Measurements from ENCODE around the gene ZBTB21.
"Not testable (repeated sequence)": the region's sequence is repeated elsewhere in the genome, so short reads cannot be mapped to it uniquely, and the experiment has no call there.

Gene ZBTB21

GRCh38 chr21:41950941-41951351, 59.2 kb downstream of the ZBTB21 start:
- no peak for DNase-seq

DNA sequence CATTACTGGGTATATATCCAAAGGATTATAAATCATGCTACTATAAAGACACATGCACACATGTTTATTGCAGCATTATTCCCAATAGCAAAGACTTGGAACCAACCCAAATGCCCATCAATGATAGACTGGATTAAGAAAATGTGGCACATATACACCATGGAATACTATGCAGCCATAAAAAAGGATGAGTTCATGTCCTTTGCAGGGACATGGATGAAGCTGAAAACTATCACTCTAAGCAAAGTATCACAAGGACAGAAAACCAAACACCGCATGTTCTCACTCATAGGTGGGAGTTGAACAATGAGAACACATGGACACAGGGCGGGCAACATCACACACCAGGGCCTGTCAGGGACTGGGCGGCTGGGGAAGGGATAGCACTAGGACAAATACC, 60.5 kb downstream of the ZBTB21 start:
- DNase-seq = not testable (repeated sequence)

GRCh38 chr21:41948901-41949300, 61.3 kb downstream of the ZBTB21 start:
- no peak for DNase-seq

- no peak for DNase-seq
Observed at GRCh38 chr21:41948078-41948895, 61.9 kb downstream of the ZBTB21 start.

GRCh38 chr21:41945982-41946381, 64.2 kb downstream of the ZBTB21 start:
- DNase-seq = no peak

GRCh38 chr21:41943851-41944250, 66.3 kb downstream of the ZBTB21 start:
- no peak for DNase-seq

- no peak for DNase-seq
Observed at GRCh38 chr21:41942457-41942856, 67.7 kb downstream of the ZBTB21 start.

DNA sequence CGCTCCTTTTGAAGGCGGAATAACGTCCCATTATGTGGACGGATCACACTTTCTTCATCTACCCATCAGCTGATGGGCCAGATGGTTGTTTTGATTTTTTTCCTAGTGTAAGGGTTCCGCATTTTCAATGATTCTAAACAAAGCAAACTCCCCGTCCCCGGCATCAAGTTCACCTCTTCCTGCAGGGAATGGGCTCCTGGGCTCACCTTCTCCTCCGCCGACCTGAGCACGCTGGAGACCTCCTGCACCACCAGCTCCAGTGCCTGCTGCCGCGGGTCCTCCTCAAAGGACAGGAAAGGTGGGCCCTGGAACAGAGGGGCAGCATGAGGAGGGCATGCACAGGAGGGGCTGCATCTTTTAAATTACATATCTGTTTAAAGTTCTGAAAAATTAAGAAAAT, 68.2 kb downstream of the ZBTB21 start:
- DNase-seq = no peak

GRCh38 chr21:41940431-41940830, 69.7 kb downstream of the ZBTB21 start:
- no peak for DNase-seq

DNA sequence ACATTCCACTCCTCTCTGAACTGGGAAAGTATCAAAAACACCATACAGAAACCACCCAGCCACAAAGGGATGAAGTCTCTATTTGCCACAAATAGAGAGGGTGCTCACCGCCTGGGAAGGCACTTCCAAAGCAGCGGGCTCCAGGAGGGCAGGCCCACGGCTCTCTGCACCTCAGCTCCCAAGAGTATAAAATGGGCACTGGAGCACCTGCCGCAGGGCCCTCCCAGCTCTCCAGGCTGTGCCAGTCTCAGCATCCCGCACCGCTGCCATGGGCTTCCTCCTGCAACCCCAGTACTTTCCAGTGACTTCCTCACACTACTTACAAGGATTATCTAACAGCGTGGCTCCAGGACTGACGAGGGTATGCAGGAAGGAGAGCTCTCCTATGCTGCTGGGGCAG, 70.8 kb downstream of the ZBTB21 start:
- no peak for DNase-seq

Data from fibroblast of skin of abdomen (primary cell).